Adrenal gland (tissue), 12 donors: ENCODE measurements around the gene DNAJC6. TPM values are rescaled to one million over a fixed set of nuclear protein-coding genes. Genes with fewer than 3 reads are reported as not detected.

ENCODE experiments used
- DNase-seq, 7 donors: peaks; one replicate each; pipeline ENCODE4 v3.0.0-alpha.2; 2019 to 2020
- H3K27ac ChIP-seq, 5 donors: fragments of 200-600 bp; sonication (generic) in 4 of 5; 1 replicate in 3 of 5; 2 replicates in 2 of 5; pipeline versions ENCODE4 v1.5.1 to v1.8.0; 2016 to 2020; ENCODE audit warnings: mild to moderate bottlenecking in 1 of 5
- H3K27me3 ChIP-seq: fragments of 200-600 bp; 2 replicates; pipeline ENCODE4 v1.8.0; 2021
- H3K36me3 ChIP-seq, 2 donors: fragments of 200-600 bp; replicated peaks in 1 of 2; 1 replicate in 1 of 2; 2 replicates in 1 of 2; pipeline versions ENCODE4 v1.5.1 to v1.8.0; 2018 to 2022
- H3K4me1 ChIP-seq, 2 donors: fragments of 200-600 bp; replicated peaks in 1 of 2; 1 replicate in 1 of 2; 2 replicates in 1 of 2; pipeline versions ENCODE4 v1.5.1 to v1.8.0; 2018 to 2021
- H3K4me3 ChIP-seq, 4 donors: fragments of 200-600 bp; sonication (generic) in 3 of 4; one replicate each; pipeline ENCODE4 v1.5.1; 2016 to 2018
- H3K9me3 ChIP-seq, 3 donors: fragments of 200-600 bp; sonication (generic) in 1 of 3; replicated peaks in 1 of 3; 1 replicate in 2 of 3; 2 replicates in 1 of 3; pipeline versions ENCODE4 v1.5.1 to v1.8.0; 2016 to 2021
- POLR2A ChIP-seq, 2 donors: fragments of 450-650 bp; IDR thresholded peaks; one replicate each; pipeline ENCODE4 v1.6.1; 2017; ENCODE audit warnings: antibody characterized with exemption in 2 of 2, mild to moderate bottlenecking in 2 of 2, moderate library complexity in 1 of 2
- WGBS, 4 donors: extraction: QIAGEN DNeasy Blood & Tissue Kit in 2 of 4; methylation state at CpG; one replicate each; pipeline versions ENCODE4 v1.1.5 to v1.1.7; 2013 to 2017; 5-methylcytosine and 5-hydroxymethylcytosine counted together
- intact Hi-C, 2 donors: fragments of 100-400 bp; cut with DNase I; formaldehyde crosslinking; loops; one replicate each; pipeline versions ENCODE4 v1.14.1 to v1.15.0; 2022 to 2023
- polyA plus RNA-seq, 3 donors: library from polyadenylated mRNA; stranded (reverse); fragments of 200-250 nt in 2 of 3; fragments of 350-450 nt in 1 of 3; fragmentation: Illumina TruSeq in 1 of 3; extraction: RNeasy Lipid Tissue Mini Kit (QIAGEN cat#74804) in 1 of 3; gene quantifications; one replicate each; pipeline ENCODE4 v1.2.3, GENCODE V29; 2013 to 2014
- total RNA-seq, 9 donors: library from RNA; depleted of rRNA in 4 of 9; stranded (reverse); fragments of >200 nt in 4 of 9; fragments of 120-200 nt in 1 of 9; fragmentation: NEBNext Ultra II Directional in 1 of 9; extraction: Animal tissue kit (Norgen Biotek cat#: 25700) in 1 of 9; gene quantifications; one replicate each; pipeline versions ENCODE4 v1.1.0 to v1.2.4, GENCODE V29; 2013 to 2023
- TF ChIP-seq, protein P1 (sequence below), 6 experiments: fragments of 450-650 bp in 4 of 6; fragments of 200-600 bp in 2 of 6; sonication (generic) in 1 of 6; IDR thresholded peaks; 1 replicate in 5 of 6; 2 replicates in 1 of 6; pipeline versions ENCODE4 v1.5.1 to v1.8.0; 2016 to 2021; ENCODE audit warnings: antibody characterized with exemption in 6 of 6, mild to moderate bottlenecking in 2 of 6, moderate library complexity in 1 of 6
- donor health status: healthy with polysubstance abuse.
- donor health status: Bipolar disorder and iron deficiency.
- donor health status: DM: yes; HTN: yes; CAD: no.
- donor health status: DM: no; HTN: no; CAD: no.
- donor health status: DM: no; HTN: no; CAD: no.
- donor health status: DM: yes; HTN: yes; CAD: no.

DNAJC6 gene
- total and polyA plus RNA-seq, 12 donors, result 1.5 to 39.8 (median 13.2) TPM

DNA sequence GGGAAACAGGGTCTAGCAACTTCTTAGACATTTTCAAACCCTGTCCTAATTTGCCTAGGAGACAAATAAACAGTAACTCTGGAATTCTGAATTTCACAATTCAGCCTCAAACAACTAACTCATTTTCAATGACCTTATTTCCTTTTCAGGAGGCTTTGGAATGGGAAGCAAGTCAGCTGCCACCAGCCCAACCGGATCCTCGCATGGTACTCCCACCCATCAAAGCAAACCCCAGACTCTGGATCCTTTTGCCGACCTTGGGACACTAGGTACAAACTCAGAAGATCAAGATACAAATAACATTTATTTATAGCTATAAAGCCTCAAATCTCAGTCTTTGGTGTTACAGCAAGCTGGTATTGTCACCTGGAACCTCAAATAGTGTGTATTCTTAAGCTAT, 92.3 kb downstream of the DNAJC6 start:
- no peak for DNase-seq
- Histone ChIP-seq H3K27me3 (no peaks in the 10 kb centered on the region), H3K27ac (no peak overlapping the region), H3K36me3 (no peaks in the 10 kb centered on the region), H3K9me3 (no peaks in the 10 kb centered on the region), H3K4me3 (no peak overlapping the region), H3K4me1 (no peaks in the 10 kb centered on the region)
- WGBS, 4 donors, result 77 to 88% (median 85%) methylated on average over 3 of the region's 3 CpGs
- intact Hi-C loops, result no loop called here
- no peak for TF ChIP-seq POLR2A (IDR thresholded peaks at IDR 0.05)
- TF ChIP-seq, protein P1, sequence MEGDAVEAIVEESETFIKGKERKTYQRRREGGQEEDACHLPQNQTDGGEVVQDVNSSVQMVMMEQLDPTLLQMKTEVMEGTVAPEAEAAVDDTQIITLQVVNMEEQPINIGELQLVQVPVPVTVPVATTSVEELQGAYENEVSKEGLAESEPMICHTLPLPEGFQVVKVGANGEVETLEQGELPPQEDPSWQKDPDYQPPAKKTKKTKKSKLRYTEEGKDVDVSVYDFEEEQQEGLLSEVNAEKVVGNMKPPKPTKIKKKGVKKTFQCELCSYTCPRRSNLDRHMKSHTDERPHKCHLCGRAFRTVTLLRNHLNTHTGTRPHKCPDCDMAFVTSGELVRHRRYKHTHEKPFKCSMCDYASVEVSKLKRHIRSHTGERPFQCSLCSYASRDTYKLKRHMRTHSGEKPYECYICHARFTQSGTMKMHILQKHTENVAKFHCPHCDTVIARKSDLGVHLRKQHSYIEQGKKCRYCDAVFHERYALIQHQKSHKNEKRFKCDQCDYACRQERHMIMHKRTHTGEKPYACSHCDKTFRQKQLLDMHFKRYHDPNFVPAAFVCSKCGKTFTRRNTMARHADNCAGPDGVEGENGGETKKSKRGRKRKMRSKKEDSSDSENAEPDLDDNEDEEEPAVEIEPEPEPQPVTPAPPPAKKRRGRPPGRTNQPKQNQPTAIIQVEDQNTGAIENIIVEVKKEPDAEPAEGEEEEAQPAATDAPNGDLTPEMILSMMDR (IDR thresholded peaks at IDR 0.05), result no peak

DNA sequence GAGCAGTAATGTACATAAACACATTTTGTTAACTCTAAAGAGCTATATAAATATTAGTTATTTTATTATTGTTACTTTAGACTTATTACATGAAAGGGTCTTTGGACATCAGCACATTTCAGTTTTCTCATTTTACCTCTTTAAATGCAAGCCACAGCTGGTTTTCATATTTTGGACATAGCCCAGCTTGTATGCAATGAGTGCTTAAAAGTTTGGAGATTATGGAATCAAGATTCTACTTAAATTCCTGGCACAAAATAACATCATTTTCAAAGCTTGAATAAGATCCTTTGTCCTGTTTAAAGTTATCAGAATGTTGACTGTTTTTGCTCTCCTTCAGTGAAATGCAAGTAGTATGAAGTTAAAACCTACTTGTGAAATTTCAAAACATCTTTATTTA, 95.6 kb downstream of the DNAJC6 start:
- H3K4me3 ChIP-seq, result no peak overlapping the region
- no peaks in the 10 kb centered on the region for H3K36me3 ChIP-seq
- intact Hi-C loops, result no loop called here
- no peak overlapping the region for H3K27ac ChIP-seq
- no peaks in the 10 kb centered on the region for H3K9me3 ChIP-seq
- no peaks in the 10 kb centered on the region for H3K4me1 ChIP-seq
- H3K27me3 ChIP-seq, result no peaks in the 10 kb centered on the region
- TF ChIP-seq POLR2A (IDR thresholded peaks at IDR 0.05), result no peak
- TF ChIP-seq, protein P1 (IDR thresholded peaks at IDR 0.05), result no peak
- no peak for DNase-seq

DNA sequence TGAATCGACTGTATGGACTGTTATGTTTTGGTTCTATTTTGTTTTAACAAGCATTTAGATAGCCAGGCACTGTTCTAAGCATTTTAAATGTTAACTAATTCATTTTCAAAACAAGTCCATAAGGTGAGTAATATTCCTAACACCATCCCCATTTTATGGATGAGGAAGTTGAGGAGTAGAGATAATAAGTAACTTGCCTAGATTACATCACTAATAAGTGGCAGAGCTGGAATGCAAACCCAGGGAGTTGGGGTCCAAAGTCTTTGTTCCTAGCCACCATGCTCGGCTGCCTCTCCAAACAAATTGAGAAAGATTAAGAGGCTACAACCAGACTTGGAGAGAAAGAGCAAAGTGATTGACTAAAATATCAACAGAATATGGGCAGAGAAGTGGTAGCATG, 98.5 kb downstream of the DNAJC6 start:
- no peaks in the 10 kb centered on the region for H3K4me1 ChIP-seq
- TF ChIP-seq, protein P1 (IDR thresholded peaks at IDR 0.05), result no peak
- no peak for TF ChIP-seq POLR2A (IDR thresholded peaks at IDR 0.05)
- intact Hi-C loops, result no loop called here
- H3K4me3 ChIP-seq, result no peak overlapping the region
- no peak overlapping the region for H3K27ac ChIP-seq
- no peak for DNase-seq
- H3K36me3 ChIP-seq, result no peaks in the 10 kb centered on the region
- WGBS, 4 donors, result 86 to 92% (median 89%) methylated on average over 2 of the region's 2 CpGs
- no peaks in the 10 kb centered on the region for H3K9me3 ChIP-seq
- H3K27me3 ChIP-seq, result no peaks in the 10 kb centered on the region

DNA sequence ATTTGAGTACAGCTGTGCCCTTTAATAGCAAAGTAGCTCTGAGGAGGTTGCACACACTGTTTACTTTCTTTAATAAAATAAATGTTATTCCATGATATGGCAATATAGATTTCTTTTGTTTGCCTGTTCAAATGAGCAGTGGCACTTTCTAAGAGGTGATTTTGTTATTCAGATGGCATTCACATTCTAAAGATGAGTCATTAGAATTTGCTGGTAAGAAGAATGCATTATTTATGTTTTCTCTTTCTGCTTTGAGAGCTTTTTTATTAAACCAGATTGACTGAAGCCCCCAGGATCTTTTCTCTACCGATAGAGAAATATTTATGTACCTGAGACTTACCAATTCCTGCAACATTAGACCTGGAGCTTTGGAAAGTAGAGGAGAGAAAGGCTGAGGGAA, 100.0 kb downstream of the DNAJC6 start:
- Histone ChIP-seq H3K27me3 (no peaks in the 10 kb centered on the region), H3K4me1 (no peaks in the 10 kb centered on the region), H3K9me3 (no peaks in the 10 kb centered on the region), H3K4me3 (no peak overlapping the region), H3K27ac (no peak overlapping the region), H3K36me3 (no peaks in the 10 kb centered on the region)
- no peak for DNase-seq
- 65 to 81% (median 76%) methylated on average over 1 of the region's 1 CpG for WGBS, 4 donors
- intact Hi-C loops, result no loop called here
- TF ChIP-seq, protein P1 (IDR thresholded peaks at IDR 0.05), result no peak
- TF ChIP-seq POLR2A (IDR thresholded peaks at IDR 0.05), result no peak
